GM12873 (cell line): Measurements from ENCODE around the gene PCDHGB6.
A peak's percentile ranks its signal among the peaks of the same experiment; 100 is the strongest.

ENCODE experiments used
- CTCF ChIP-seq: IDR thresholded peaks from 2 replicates; pipeline ENCODE4 v1.5.1; 2012; ENCODE audit warnings: low read depth, mild to moderate bottlenecking, moderate library complexity, low read length, control low read depth; ENCODE audit not compliant: insufficient read depth; ENCODE audit errors: missing control alignments

PCDHGB6 gene

DNA sequence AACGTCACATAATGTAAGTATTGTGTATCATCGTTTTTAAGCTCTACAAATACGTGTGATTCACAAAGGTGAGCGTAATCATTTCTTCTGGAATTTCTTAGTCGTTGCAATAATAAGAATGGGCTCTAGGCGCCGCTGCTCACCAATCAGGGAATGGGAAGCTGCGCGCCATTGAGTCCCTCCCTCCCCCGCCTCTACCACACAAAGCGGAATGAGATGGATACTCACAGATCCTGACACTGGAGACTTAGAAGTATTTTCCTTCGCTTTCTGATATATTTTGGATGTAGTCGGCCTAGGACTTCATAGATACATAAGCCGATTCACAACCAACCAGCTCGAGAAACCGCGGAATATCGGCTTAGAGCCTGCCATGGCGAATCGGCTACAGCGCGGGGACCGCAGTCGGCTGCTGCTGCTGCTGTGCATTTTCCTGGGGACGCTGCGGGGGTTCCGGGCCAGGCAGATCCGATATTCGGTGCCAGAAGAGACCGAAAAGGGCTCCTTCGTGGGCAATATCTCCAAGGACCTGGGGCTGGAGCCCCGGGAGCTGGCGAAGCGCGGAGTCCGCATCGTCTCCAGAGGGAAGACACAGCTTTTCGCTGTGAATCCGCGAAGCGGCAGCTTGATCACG is 13.2 kb downstream of the PCDHGB6 start, which contains the start of gene PCDHGA11:
Gene PCDHGA11, plus strand, starts transcription at position 197 of the 634 bp plus-strand sequence. Its CDS starts 177 bp downstream, at position 374.
- TF ChIP-seq CTCF, result peak; percentile 37

DNA sequence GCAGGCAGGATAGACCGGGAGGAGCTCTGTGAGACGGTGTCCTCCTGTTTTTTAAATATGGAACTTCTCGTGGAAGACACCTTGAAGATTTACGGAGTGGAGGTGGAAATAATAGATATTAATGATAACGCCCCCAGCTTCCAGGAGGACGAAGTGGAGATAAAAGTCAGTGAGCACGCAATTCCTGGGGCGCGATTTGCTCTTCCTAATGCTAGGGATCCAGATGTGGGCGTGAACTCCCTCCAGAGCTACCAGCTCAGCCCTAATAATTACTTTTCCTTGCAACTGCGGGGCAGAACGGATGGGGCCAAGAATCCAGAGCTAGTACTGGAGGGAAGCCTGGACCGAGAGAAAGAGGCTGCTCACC is 13.7 kb downstream of the PCDHGB6 start:
- TF ChIP-seq CTCF, result no peak

DNA sequence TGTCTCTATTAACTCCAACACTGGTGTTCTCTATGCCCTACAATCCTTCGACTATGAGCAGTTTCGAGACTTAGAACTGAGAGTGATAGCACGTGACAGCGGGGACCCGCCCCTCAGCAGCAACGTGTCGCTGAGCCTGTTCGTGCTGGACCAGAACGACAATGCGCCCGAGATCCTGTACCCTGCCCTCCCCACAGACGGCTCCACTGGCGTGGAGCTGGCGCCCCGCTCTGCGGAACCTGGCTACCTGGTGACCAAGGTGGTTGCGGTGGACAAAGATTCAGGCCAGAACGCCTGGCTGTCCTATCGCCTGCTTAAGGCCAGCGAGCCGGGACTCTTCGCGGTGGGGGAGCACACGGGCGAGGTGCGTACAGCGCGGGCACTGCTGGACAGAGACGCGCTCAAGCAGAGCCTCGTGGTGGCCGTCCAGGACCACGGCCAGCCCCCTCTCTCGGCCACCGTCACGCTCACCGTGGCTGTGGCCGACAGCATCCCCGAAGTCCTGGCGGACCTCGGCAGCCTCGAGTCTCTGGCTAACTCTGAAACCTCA is 15.0 kb downstream of the PCDHGB6 start:
- TF ChIP-seq CTCF, result no peak

- no peak for TF ChIP-seq CTCF
Observed at GRCh38 chr5:141427783-141428426, 20.1 kb downstream of the PCDHGB6 start.

DNA sequence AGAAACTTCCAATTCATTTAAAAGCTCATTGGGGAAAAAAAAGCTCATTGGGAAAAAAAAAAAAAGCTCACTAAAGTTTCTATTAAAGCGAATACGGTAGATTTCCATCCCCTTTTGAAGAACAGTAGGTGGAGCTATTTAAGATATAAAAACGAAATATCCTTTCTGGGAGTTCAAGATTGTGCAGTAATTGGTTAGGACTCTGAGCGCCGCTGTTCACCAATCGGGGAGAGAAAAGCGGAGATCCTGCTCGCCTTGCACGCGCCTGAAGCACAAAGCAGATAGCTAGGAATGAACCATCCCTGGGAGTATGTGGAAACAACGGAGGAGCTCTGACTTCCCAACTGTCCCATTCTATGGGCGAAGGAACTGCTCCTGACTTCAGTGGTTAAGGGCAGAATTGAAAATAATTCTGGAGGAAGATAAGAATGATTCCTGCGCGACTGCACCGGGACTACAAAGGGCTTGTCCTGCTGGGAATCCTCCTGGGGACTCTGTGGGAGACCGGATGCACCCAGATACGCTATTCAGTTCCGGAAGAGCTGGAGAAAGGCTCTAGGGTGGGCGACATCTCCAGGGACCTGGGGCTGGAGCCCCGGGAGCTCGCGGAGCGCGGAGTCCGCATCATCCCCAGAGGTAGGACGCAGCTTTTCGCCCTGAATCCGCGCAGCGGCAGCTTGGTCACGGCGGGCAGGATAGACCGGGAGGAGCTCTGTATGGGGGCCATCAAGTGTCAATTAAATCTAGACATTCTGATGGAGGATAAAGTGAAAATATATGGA is 22.7 kb downstream of the PCDHGB6 start, which contains the start of gene PCDHGA12:
Gene PCDHGA12, plus strand, starts transcription at position 176 of the 782 bp plus-strand sequence. Its CDS starts 253 bp downstream, at position 429.
- peak; percentile 74 for TF ChIP-seq CTCF

DNA sequence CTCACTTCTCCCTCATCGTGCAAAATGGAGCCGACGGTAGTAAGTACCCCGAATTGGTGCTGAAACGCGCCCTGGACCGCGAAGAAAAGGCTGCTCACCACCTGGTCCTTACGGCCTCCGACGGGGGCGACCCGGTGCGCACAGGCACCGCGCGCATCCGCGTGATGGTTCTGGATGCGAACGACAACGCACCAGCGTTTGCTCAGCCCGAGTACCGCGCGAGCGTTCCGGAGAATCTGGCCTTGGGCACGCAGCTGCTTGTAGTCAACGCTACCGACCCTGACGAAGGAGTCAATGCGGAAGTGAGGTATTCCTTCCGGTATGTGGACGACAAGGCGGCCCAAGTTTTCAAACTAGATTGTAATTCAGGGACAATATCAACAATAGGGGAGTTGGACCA is 23.5 kb downstream of the PCDHGB6 start:
- TF ChIP-seq CTCF, result no peak

DNA sequence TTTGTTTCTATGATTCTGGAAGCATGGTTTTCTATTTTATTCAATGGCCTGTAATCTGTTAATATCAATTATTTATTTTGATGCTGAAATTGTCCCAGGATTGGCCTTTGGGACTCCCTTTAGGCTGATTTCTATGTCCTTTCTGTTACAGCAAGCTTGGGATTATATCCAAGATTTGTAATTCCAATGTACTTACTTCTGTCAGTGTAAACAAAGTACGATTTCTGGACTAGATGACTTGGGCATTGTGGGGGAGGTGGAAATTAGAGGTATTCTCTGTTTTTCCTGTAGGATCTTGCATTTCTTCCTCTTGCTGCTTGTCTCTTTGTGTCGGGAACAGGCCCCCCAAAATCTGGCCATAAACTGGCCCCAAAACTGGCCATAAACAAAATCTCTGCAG is 26.2 kb downstream of the PCDHGB6 start:
- no peak for TF ChIP-seq CTCF
